HT-29 (cell line): Measurements from ENCODE around the gene ACSM2A. TPM values are rescaled to one million over a fixed set of nuclear protein-coding genes. Genes with fewer than 3 reads are reported as not detected.
"Not testable (repeated sequence)": the region's sequence is repeated elsewhere in the genome, so short reads cannot be mapped to it uniquely, and the experiment has no call there.

Source experiments
- DNase-seq: peaks from one replicate; pipeline ENCODE4 v3.0.0-alpha.2; 2015; ENCODE audit warnings: low spot score
- total RNA-seq: library from RNA; depleted of rRNA; stranded (reverse); fragments of >200 nt; shearing (Covaris generic); gene quantifications from 2 replicates; pipeline ENCODE4 v1.2.3, GENCODE V29; 2014

ACSM2A gene
- total RNA-seq, 1 experiment from 2014 or later, result not detected

DNA sequence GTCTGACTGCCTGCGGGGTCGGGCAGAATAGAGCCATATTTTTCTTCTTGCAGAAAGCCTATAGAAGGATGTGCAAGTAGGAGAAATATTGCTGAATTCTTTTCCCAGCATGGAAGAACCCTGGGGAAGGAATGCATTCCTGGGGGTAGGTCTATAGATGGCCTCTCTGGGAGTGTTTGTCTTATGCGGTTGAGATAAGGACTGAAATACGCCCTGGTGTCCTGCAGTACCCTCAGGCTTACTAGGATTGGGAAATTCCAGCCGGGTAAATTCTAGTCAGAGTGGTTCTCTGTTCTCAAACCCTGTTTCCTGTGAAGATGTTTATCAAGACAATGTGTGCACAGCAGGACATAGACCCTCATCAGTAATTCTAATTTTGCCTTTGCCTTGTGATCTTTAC is 2.3 kb downstream of the ACSM2A start:
- not testable (repeated sequence) for DNase-seq

DNA sequence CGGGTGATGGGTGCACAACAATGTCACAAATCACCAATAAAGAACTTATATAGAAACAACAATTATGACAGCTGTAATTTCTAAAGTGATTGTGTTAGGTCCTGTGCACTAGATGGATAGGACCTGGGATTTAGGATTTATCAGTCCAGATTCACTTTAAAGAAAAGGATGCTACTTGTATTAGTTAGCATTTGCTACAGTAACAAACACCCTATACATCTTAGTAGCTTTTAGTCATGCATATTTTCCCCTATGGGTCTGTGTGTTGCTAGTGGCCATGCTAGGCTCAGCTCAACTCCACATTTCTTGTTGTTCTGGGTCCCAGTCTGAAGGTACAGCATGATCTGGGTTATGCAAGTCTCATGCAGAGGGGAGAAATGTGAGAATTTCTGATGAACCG is 7.9 kb downstream of the ACSM2A start:
- not testable (repeated sequence) for DNase-seq

DNA sequence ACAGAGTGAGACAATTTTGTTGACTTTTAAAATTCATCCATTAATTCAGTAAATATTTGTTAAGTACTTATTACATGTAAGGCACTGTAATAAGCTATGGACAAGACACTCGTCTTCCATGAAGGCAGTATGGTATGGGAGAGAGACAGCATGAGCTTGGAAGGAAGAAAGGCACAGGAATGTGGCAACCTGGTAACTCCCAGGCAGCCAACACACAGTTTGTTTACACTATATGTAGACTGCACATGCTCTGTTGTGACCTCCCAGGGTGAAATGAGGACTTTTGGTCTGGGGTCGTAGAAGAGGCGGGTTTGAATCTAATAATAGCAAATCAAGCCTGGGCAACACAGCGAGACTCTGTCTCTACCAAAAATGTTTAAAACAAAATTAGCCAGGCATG is 9.0 kb downstream of the ACSM2A start:
- DNase-seq, result not testable (repeated sequence)

DNA sequence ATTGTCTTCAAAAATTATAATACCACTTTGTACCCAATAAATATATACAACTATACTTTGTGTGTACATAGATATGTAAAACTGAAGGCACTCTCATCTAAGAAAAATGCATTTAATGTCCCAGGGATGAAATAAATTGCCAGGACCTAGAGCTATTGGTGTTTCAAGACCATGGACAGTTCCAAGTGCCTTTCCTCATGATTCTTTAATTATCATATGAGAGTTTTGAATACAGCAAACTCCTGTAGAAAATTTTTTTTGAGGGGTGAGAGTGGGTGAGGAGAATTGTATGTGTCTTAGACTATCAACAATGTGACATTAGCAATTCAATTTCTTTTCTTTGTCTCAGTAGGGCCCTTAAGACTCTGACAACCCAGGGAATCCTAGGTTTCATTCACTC is 17.6 kb downstream of the ACSM2A start:
- DNase-seq, result not testable (repeated sequence)

DNA sequence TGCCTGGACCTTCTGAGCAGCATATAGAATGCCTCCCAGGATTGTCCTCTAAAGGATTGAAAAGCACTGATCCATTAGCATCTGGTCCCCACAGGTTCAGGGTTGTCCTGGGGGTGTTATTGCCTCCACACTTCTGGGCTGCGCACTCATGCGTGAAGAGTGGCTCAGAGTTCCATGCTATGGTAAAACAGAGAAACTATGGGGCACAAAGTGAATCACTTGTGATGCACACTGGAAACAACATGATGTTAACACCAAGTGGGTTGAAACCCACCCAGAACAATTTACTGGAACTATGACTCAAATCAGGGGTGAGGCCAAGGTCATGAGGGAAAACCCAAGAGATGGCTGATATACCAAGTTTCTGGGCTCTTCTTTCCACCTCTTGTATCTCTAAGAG is 18.6 kb downstream of the ACSM2A start:
- not testable (repeated sequence) for DNase-seq

DNA sequence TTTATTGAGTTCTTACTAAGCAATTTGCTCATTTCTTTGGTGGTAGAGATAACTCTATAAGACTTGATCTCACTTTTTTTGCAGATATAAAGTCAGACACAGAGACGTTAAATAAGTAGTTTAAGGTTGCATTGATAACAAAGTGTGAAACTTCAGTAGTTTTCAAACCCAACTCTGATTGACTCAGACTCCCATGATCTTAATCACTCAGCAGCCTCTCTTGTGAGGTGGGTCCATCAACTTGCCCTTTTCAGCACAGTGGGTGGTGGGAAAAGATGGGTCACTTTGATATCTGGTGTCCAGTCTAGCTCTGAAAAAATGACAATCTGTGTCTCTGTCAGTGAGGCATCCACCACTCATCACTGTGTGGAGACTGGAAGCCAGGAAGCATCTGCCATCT is 19.4 kb downstream of the ACSM2A start:
- not testable (repeated sequence) for DNase-seq

DNA sequence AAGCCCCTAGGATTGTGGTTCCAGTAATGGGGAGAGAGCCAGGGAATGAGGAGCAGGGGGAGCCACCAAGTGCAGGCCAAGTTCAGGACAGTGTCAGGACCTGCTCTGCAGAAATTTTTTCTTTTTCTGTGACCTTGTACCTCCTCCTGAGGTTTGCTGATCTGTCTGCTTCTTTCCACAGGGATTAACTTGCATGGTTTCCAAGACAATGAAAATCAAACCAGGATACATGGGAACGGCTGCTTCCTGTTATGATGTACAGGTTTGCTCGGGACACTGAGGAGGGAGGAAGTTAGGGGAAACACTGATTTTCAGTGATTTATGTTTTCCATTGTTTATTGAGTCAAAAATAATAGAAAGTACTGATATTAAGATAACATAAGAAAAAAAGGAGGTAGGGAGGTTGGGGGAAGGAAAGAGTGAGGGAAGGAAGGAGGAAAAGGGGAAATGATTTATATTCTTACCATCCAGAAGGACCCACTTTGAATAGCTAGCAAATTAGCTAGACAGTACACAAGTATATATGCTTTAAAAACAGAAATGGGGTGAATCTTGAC is 25.9 kb downstream of the ACSM2A start:
- not testable (repeated sequence) for DNase-seq

DNA sequence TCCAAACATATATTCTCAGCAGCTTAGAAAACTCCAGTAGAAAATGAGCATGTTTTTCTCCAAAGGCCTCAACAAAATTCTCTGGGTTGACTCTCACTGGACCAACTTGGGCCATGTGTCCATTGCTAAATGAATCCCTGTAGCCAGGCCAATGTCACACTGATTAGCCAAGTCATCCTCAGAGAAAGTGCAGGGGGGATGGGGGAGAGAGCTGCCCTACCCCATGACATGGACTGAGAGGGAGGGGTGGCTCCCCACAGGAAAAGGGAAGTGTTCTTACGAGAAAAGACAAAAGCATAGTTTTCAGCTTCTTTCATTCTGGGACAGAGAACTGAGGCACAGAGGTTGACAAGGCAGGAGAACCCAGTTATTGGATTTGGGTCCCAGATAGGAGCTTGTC is 32.7 kb downstream of the ACSM2A start:
- not testable (repeated sequence) for DNase-seq

DNA sequence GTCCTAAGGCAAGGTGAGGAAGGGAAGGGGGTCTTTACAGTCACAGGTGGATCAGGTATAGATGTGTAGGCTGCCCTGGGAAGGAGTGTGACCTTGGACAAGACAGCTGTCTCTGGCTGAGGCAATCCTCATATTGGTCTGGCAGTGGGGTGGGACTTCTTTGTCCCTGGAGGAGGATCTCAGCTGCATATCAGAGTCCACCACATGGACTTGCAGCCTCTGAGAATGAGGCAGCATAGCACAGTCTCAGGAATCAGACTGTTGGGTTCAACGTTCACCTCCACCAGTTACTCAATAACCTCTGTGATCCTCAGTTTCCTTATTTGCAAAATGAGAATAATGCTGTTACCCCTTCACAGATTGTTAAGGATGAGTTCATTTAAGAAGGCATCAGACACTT is 33.4 kb downstream of the ACSM2A start:
- no peak for DNase-seq

DNA sequence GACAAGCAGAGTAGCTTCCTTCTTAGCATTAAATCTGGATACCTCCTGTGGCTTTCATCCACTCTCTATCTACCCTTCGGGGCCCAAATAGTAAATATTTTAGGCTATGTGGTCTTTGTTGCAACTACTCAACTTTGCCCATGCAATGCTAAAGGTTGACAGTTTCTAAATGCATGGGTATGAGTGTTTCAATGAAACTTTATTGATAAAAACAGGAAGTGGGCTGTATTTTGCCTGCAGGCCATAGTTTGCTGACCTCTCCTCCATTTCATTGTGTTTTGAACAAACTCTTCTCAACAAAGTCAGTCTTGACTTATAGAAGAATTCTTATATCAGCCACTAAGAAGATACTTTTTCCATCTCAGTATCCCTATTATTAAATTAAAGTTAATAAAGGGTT is 34.1 kb downstream of the ACSM2A start:
- DNase-seq, result no peak

DNA sequence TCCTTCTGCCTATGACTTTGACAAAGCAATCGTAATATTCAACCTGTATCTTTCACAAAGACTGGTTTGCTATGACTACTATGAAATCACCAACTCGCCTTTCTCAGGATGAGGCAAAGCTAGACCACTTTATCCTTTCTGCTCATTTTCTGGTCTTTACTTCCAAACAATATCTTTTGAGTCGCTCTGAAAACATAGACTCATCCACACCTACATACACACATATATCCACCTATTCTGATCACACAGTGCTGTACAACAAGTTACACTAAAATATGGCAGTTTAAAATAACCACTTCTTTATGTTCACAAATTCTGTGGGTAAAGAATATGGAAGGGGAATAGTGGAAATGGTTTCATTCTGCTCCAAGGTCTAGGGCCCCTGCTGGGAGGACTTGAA is 39.7 kb downstream of the ACSM2A start:
- not testable (repeated sequence) for DNase-seq

DNA sequence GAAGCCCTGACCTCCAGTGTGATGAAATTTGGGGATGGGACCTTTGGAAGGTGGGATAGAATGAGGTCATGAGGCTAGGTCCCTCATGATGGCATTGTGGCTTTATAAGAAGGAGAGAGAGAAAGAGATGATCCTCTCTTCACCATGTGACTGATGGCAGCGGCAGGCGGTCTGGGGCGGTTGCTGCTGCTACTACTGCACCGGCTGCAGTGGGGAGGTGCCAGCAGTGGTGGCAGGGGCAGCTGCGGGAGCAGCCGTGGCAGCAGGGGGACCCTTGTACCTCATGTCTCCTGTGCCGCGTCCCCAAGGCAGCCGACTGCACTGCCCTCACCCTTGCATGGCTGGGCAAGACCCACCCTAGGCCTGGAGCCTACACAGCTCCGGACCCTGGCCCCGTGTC is 40.1 kb downstream of the ACSM2A start:
- DNase-seq, result not testable (repeated sequence)

DNA sequence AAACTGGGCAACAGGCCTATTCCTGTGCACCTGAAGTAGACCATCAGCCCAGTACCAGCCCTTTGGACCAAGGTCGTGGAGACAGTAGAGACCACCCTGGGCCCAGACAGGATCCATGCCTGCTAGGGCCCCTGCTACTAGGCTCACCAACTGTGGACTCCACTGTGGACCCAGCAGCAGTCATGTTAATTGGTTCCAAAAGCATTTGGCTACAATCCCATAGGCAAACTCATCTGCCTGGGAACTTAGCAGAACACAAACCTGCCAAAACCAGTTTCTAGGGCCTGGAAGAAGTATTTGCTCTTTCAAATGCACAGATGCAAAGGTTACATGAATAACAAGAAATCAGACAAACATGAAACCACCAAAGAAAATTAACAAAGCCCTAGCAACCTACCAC is 53.1 kb downstream of the ACSM2A start:
- no peak for DNase-seq

DNA sequence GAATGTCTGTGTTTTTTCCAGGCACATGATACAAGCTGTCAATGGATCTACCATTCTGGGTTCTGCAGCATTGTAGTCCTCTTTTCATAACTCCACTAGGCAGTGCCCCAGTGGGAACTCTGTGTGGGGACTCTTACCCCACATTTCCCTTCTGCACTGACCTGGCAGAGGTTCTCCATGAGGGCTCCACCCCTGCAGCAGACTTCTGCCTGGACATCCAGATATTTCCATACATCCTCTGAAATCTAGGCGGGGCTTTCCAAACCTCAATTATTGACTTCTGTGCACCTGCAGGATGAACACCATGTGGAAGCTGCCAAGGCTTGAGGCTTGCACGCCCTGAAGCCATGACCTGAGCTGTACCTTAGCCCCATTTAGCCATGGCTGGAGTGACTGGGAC is 56.0 kb downstream of the ACSM2A start:
- DNase-seq, result no peak

DNA sequence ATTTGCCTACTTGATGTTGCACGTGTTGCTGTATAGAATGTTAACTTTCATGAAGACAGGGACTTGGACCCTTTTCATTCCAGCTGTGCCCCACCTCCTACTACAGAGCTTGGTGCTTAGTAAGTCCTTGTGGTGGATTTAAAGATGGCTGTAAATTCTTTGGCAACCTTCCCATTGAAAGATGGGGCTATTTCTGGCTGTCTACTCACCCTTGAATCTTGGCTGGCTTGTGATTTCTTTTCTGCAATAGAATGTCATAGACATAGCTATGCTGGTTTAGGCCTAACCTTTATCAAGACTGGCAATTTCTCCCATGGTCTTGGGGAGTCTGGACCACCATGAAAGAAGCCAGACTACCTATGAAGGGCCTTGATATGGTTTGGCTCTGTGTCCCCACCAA is 59.0 kb downstream of the ACSM2A start:
- no peak for DNase-seq

DNA sequence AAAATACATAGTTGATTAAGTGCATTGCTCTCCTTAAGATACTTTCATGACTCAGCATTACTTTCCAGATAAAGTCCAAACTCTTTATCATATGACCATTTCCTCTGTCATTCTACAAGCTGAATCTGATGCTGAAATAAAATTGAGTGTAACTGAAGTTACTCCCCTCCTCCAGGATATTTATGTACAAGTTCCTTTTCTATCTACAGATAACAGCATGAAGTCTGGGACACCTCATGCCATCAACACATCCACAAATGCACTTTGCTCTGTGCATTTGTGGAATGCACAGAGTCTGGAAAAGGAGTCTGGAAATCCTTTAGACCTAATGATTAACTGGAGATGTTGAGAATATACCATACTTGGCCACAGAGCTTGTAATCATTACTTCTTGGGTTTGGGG is 64.4 kb downstream of the ACSM2A start:
- DNase-seq, result no peak

DNA sequence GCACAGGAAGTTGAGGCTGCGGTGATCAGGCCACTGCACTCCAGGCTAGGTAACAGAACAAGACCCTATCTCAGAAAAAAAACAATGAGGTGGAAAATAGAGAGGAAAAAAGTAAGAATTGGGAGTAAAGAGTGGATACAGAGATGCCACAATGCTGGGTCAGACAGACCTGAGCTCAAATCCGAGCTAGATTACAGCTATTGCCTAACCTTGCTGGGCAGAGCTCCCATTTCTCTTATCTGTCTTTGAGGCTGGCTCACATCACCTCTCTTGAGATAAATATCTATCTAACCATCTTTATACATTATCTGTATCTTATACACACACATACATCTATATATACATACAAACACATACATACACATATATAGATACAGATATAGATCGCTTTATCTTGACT is 65.8 kb downstream of the ACSM2A start:
- no peak for DNase-seq

DNA sequence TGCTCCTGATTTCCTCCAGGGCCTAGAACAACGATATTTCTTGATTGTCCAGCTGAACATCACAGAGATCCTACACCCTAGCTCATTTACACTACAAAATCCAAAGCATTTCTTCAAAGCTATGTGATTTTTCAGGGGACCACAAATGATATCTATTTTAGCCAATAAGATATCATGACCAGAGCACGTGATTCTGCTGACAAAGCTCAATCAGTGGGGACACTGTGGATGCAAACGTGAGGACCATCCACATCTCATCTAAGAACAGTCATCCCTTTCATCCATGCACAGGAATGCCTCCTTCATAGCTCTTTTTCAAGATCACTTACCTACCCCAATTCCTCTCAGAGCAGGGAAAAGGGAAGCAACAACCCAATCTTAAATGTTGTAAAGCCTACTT is 67.9 kb downstream of the ACSM2A start:
- DNase-seq, result no peak

DNA sequence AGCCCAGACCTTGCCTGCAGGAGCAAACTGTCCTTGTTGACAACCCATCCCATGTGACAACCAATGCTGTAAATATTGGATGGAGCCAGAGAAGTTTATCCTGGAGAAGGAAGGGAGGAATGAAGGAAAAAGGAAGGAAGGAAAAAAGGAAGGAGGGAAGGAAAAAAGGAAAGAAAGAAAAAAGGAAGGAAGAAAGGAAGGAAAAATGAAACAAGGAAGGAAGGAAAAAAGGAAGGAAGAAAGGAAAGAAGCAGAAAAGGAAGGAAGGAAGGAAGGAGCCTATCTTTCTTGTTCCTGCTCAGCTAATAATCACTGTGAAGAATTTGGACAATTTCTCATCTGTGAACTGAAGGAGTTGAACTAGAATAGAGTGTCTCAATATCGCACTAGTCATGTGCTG is 68.8 kb downstream of the ACSM2A start:
- DNase-seq, result no peak

DNA sequence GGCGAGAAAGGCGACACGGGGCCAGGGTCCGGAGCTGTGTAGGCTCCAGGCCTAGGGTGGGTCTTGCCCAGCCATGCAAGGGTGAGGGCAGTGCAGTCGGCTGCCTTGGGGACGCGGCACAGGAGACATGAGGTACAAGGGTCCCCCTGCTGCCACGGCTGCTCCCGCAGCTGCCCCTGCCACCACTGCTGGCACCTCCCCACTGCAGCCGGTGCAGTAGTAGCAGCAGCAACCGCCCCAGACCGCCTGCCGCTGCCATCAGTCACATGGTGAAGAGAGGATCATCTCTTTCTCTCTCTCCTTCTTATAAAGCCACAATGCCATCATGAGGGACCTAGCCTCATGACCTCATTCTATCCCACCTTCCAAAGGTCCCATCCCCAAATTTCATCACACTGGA is 80.5 kb downstream of the ACSM2A start:
- not testable (repeated sequence) for DNase-seq

DNA sequence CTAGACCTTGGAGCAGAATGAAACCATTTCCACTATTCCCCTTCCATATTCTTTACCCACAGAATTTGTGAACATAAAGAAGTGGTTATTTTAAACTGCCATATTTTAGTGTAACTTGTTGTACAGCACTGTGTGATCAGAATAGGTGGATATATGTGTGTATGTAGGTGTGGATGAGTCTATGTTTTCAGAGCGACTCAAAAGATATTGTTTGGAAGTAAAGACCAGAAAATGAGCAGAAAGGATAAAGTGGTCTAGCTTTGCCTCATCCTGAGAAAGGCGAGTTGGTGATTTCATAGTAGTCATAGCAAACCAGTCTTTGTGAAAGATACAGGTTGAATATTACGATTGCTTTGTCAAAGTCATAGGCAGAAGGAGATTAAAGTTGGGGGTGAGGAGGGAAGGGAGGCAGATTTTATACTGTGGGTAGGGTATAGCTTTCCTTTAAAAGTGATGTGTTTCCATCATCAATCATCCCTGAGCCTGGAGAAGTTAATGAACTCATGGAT is 81.0 kb downstream of the ACSM2A start:
- DNase-seq, result not testable (repeated sequence)

DNA sequence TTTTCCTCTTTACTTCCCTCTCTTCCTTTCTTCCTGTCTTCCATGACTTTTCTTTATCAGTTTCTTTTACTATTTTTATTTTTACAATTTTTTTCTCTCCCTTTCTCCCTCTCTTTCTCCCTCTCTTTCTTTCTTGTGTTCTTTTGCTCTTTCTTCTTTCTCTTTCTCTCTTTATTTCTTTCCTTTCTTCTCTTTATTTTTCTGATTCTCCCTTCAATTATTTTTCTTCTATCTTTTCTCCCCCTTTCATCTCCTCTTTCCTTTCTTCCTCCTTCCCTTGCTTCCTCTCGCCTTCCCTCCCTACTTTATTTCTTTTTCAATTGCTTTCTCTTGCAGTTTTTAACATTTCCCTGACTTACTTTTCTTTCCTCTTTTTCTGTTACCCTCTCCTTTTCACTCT is 85.3 kb downstream of the ACSM2A start:
- not testable (repeated sequence) for DNase-seq
